Renal pelvis (tissue), 4 donors: ENCODE results near the gene CWC27. TPM values are rescaled to one million over a fixed set of nuclear protein-coding genes. Genes with fewer than 3 reads are reported as not detected.

Experiments
- DNase-seq: peaks from one replicate; pipeline ENCODE4 v3.0.0-alpha.2; 2013
- polyA plus RNA-seq, 3 donors: library from polyadenylated mRNA; unstranded; fragments of 120-200 nt; gene quantifications; one replicate each; pipeline ENCODE4 v1.2.1, GENCODE V29; 2013; ENCODE audit not compliant: insufficient read length in 3 of 3

CWC27 gene
- polyA plus RNA-seq, 3 donors, result 32.5 to 40.1 (median 35.2) TPM

DNA sequence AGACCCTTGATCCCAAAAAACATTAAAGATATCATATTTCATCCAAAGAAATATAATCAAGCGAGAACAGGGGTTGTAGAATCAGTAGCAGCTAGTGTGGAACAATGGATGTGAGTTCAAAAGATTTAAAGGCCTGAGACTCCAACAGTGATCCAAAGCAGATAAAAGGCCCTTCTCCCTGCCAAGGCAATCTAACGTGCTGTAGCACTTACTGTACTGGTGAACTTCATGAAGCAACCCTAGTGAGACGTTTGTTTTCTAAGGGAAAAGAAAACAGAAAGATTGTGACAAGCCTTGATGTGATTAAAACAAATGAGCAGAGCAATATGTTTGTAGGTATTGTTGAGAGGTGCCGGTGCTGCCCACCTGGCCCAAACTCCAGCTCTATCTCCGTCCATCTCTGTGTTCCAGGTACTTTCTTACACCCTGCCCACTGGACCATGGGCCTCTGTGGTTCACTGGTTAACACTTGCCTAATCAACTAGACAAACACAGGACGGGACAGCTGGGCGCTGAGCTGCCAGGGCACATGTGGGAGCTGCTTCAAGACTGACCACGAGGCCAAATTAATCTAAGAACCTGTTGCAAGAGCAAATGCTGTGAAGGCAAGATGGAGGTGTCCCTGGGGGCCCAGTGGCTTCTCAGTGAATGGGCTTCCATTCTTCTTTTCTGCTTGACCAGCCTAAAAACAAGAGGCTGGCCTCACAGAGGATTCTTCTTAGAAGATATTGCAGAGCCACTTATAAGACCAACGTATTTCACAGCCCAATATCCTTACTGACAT lies 265.5 kb downstream of the CWC27 start:
- DNase-seq, result no peak

DNA sequence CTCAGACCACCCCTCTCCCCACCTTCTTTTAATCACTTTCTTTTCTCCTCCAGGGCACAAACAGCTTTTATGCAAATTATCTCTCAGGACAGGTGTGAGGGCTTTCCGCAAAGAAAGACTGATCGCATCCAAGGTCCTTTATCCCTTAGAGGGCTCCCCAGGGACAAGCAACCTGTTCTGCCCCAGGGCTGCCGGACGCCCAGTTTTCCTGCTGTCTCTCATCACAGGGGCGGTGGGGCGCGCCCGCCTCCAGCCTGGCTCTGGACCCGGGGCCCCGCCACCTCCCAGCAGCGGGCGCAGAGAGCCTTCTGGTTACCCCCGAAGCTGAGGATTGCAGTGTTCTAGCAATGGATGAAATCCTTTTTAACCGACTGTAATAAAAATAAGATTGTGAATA lies 266.1 kb downstream of the CWC27 start:
- DNase-seq, result no peak

DNA sequence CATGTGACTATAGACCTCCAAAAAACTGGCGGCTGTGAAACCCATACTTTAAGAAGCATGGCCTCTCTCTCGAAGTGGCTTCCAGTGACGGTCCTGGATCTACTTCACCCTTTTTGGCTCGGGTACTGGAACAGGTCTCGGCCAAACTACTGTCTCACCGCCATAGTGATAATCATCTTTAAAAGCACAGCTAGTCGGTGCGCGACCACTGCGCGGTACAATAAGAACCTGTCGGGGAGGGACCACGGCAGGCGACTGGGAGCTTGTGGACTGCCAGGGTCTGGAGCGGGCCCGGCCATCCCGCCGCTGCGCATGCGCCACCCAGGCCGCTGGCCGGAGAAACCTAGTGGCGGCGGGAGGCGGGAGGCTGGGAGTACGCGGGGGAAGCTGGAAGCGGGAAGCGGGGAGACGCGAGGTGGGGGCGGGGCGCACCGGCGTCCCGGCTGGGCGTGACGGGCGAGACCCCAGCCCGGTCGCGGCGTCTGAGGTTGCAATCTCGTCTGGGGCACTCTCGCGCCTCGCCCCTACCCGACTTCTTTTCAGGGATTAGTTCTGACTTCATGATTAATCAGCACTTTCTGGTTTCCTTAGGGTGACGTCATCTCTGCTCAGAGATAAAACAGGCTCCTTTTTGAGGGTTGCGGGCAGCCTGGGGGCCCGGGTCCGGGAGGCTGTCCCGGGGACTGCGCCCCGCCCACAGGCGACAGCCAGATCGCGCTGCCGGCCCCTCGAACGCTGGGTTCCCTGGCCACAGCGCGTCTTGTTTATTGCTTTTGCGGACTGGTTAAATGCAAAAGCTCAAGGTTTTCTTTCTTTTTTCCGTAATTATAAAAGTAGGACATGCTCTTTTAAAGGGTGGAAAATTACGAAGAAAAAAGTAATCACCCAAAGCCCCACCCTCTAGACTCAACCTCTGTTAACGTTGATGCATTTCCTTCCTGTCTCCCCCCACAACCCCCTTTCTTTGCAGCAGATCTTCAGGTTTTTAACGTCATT lies 266.8 kb downstream of the CWC27 start:
- peak; percentile 89 for DNase-seq

DNA sequence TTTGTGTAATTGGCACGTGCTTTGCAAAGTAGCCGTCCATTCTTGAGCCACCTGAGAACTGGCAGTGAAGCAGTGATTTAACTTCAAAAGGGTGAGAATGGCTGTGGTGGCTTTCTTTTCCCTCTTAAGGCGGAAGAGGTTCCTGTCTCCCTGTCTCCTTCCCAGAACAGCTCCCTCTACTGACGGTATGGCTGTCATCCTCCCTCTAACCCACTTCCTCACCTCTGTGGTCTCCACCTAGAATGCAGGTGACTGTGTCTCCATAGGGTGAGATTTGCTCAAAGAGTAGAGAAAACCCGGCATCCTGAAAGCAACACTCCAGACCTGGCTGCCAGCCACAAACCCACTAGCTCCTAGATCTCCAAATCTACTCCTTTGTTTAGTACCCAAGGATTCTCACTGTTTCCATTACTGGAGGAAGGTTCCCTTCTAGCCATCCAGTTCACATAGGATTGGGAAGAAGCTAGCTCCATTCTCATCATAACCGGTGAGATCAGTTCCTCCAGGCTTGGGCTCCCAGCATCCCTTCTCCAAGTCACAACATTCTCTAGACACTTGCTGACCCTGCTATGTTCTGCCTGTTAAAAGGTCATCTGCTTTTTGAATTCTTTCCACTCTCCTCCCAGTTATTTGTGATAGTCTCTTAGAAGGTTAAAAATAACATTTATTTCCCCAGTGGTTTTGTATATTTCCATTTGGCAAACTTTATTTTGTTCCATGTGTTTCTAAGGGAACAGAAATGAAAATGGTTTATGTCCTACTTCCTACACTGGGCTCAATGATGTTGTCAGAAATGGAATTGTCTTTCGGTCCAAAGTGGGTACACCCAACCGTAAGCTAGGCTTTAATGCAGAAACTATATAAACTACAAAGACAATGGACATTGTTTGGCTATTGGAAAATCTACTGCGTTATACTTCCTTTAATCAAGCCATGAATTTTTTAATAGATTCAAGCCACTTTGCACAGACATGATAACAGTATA lies 269.4 kb downstream of the CWC27 start:
- no peak for DNase-seq

DNA sequence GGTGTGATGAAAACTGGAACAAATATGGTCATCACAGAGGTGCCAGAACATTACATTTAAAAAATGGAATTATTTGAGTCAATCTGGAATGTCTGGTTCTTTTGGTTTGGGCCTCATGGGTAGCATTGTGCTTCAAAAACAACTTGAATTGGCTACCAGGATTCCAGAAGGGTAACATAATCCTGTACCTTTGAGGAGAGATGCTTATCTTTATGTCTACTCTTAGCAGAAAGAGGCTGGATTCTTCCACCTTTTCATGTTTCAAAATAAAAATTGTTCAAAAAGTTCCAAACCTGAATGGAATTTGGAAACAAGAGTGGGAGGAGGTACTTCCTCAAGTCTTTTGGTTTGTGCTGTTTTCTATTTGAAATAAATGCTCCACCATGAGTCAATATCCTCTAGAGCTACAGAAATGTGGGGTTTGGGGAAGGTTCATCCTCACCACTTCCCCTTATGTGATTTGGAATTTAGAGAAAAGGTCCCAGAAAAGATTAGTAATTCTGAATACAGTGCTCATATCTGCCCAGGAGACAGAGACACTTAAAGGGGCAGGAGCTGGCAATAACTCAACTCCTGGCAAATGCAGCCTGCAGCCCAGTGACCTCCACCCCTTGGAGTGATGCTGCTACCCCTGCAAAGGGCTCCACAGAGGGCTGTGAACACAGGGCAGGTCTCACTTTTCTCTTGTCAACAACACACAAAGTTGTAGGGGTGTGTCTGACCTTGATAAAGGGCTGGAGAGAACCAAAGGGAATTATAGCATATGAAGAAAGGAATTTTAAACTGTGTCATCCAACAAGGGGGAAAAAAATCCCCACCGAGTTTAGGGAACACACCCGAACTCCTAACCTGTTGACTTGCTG lies 272.8 kb downstream of the CWC27 start:
- no peak for DNase-seq

DNA sequence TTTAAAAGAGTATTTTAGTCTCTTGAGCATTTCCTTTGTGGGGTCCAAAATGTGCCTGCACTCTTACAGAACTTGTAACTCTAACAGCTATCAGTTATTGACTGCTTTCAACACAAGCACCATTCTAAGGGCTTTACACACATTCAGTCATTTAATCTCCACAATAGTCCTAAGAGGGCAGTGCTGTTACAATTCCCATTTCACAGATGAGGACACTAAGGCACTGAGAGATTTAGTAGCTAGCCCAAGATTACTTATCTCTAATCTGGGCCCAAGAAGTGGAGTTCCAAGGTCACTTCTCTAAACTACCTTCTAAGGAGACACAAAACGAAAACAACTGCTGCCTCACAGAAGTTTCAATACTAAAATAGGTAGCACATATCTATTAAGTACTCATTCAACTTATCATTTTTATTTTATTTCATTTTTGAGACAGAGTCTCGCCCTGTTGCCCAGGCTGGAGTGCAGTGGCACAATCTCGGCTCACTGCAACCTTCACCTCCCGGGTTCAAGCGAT lies 275.2 kb downstream of the CWC27 start:
- DNase-seq, result no peak

DNA sequence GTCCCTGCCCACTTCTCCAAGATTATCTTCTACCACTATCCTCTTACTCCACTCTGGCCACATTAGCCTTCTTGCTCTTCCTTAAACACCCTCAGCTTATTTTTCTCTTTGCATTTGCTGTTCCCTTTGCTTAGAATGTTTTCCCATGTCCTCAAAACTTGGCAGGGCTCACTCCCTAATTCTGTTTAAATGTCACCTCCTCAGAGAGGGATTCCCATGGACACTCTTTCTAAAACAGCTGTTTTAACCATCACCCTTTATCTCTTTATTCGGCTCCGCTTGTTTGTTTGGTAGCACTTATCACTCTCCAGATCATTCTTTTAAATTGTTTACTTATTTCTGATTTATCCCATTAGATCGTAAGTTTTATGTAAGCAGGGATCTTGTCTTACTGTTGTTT lies 278.5 kb downstream of the CWC27 start:
- DNase-seq, result no peak

DNA sequence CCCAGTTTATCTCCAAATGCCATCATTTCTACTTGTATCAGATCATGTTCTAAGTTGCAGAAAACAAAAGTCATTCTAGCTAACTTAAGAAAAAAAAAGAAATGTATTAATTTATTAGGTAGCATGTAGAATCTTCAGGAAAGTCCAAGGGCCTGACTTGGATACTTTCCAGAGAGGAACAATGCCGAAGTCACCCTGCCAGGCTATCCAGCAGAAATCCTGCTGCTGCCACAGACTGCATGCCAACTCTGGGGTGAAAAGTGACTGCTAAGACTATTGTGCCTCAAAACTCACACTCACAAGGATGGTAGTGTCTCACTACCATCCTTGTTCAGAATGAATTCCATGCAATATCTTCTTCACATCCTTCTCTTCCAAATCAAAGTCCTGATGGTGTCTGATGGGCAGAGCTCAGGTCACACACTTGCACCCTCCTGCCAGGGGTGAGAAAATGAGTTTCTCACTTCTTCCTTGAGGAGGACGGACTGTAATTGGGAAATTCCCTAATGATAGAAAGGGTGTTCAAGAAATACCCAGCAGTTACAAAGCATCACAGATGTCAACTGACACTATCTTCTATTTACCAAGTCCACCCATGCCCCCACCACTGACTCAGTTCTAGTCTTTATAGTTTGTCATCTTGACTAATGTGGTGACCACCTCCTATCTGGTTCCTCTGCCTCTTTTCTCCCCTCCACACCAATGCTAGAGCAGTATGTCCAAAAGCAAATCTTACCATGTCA lies 279.4 kb downstream of the CWC27 start:
- DNase-seq, result no peak

DNA sequence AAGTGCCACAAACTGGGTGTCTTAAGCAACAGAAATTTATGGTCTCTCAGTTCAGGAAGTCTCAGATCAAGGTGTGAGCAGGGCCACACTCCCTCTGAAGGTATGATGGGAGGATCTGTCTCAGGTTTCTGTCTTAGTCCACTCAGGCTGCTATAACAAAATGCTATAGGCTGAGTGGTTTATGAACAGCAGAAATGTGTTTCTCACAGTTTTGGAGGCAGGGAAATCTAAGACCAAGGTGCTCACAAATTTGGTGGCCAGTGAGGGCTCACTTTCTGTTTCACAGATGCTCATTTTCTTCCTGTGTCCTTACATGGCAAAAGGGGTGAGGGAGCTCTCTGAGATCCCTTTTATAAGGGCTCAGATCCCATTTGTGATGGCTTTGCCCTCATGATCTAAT lies 281.4 kb downstream of the CWC27 start:
- no peak for DNase-seq

DNA sequence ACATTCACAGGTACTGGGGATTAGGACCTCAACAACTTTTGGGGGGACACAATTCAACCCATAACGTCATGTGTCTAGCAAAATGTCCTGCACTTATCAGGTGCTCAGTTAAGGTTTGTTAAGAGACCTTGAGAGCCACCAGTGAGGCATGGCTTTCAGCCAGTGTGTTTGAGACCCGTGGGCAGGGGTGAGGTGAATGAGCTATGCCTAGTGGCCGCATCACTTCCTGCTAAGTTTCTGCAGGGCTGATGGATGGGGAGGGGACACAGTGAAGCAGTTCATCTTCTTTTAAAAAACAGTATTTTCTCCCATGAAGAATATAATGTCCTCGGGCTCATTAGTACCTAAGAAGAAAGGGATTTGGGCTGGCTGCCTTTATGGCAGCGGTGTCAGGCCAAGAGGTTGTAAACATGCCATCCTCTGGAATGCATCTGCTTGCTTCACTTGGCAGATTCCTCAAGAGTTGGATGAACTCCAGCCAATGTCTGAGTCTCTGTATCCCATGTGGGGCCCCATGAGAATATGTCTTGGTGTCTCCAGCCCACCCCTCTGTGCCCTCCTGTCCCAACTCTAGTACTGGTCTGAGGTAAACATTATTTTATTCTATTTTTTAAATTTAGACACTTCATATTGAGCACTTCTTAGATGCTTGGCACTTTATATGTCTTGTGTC lies 282.2 kb downstream of the CWC27 start:
- DNase-seq, result no peak

DNA sequence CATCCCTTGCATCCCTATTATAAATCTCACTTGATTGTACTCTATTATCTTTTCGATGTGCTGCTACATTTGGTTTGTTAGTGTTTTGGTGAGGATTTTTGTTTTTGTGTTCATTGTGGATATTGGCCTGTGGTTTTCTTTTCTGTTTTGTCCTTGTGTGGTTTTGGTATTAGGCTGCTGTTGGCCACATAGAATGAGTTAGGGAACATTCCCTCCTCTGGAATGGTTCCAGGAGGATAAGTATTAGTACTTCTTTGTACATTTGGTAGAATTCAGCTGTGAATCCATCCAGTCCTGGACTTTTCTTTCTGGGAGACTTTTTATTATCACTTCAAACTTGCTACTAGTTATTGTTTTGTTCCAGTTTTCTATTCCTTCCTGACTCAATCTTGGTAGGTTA lies 287.2 kb downstream of the CWC27 start:
- DNase-seq, result no peak

DNA sequence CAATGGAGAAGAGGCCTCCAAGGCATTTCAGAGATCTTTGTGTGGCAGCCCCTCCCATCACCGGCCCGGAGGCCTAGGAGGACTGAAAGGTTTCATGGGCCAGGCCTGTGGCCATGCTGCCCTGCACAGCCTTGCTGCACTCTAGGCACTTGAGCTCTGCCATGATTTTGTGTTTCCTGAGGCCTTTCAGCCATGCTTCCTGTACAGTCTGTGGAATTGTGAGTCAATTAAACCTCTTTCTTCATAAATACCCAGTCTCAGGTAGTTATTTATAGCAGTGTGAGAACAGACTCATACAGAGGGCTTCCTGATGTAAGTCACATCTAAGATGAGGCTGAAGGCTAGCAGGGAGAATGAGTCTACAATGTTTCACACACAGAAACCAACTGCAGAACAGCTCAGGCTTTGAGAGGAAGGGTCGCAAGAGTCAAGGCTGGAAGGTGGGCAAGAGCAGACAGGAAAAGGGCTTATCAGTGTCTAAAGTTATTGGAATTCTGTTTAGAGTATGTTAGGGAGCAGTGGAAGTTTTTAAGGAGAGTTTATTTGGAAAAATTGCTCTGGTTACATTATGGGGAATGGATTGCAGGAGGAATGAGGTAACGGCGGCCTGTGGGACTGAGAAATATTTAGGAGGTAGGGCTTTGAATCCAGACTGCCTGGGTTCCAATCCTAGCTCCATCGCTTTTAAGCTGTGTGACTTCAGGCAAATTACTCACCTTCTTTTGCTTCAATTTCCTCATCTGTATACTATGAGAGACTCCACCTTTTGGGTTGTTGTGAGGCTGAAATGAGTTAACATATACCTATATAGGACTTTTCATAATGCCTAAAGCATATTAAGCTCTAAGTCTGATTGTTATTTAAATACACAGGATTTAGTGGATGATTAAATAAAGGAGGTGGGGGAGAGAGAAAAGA lies 291.2 kb downstream of the CWC27 start:
- no peak for DNase-seq

DNA sequence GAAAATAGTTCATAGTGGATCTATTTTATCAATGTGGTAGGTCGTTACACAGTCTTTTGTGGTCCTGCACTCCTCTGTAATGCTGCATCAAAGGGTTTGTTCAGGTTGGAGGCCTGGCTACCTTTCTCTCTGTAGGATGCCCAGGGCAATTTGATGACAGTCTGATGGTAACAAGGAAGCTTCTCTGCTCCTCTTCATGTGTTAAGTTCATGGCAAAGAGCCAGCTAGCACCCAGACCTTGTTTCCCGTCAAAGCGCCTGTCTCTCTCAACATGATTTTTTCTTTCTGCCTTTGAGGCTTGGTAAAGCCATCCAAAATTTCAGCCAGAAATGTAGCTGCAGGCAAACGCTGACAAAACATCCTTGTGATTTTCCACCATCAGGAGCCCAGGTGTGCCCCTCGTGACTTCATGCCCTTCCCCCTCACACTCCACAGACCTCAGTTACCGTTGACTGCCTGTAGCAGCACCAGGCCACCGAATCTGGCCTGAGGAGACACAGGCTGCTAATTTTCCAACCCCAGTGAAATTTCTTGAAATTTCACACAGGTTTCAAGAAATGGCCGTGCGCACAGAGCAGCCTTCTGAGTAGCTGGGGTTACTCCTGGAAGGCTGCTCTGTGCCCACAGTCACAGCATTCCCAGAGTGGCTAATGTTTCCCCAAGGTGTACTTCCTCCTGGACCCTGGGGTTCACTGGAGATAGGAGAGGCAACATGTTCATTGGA lies 292.7 kb downstream of the CWC27 start:
- DNase-seq, result no peak

DNA sequence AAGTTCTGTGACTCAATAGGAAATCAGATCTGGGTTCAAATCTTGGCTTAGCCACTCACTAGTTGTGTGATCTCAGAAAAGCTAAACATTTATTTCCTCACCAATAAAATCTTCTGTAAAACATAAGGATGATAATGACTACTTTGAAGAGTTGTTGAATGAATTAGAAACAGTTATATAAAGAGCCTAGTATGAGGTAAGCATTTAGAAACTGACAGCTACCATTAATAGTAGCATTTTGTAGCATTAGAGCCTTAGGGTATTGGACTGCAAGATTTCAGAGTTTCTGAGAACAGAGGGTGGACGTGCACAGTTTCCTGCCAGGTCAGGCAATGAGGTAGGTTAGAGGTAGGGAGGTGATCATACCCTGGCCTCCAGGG lies 293.2 kb downstream of the CWC27 start:
- DNase-seq, result no peak

DNA sequence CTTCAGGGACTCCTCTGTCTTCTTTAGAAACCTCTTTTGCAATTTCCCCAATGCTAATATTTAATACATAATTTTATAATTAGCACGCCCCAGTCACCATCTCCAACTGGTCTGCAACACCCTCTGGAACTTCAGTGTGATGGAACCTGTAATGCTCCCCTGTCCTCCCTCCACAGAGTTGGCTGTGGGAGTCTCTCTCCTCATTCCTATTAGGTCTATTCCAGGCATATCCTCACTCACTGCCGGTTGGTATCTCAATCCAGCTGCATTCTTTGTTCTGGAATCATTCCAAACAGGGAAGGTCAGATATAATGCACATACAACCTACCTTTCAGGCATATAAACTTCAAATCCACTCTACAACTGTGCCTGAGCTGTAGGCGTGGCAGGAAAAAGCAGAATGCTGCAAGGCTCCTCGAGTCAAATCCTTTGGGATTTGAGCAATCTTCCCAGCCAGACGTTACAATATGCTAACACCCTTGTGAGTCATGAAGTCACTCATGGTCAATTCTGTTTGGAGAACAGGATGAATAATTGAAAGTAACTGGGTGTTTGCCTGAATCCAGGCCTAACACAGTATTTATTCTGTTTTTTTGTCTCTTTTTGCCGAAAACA lies 293.8 kb downstream of the CWC27 start:
- no peak for DNase-seq

DNA sequence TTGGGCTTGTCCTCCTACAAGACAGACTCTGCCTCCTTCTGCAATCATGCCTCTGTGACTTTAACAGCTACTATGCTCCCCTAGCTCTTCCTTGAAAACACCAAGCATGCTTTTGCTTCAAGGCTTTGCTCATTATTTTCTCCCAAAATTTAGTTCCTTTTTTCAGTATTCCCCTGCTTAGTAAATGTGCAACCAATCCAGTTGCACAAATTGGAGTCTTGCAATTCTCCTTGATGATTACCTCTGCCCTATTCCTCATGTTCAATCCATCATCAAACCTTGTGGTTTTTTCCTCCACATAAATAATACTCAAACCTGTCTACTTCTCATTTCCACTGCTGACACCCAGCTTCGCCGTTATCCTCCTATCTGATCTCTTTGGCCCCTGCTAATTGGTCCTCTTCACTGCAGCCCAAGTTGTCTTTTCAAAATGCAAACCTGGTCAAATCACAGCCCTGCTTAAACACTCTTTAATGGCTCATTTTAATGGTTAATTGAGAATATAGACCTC lies 296.3 kb downstream of the CWC27 start:
- no peak for DNase-seq
